GM12878 (cell line): ENCODE results near the gene ATP5PB. TPM values are rescaled to one million over a fixed set of nuclear protein-coding genes. Genes with fewer than 3 reads are reported as not detected.
A peak's percentile ranks its signal among the peaks of the same experiment; 100 is the strongest.

Source experiments
- ATAC-seq: fragments of 200-7000 bp; cut with Tn5 transposase; 3 replicates; pipeline ENCODE4 v1.9.1; 2020; ENCODE audit warnings: mild to moderate bottlenecking, moderate library complexity
- BruUV-seq: library from RNA; stranded (reverse); fragments of 400-500 nt; replicated peaks from 2 replicates; lab custom pipeline; 2021; lab: Mats Ljungman, UMichigan
- CTCF ChIA-PET: fragments of 300-600 bp; sonication (Branson Sonifier 250); formaldehyde crosslinking; extraction: SDS; loops from one replicate; lab custom pipeline; 2021; ENCODE audit warnings: inconsistent platforms; lab: Yijun Ruan, JAX
- POLR2A ChIA-PET: fragments of 350-600 bp; formaldehyde crosslinking; extraction: SDS; loops from one replicate; lab custom pipeline; 2021; ENCODE audit warnings: inconsistent platforms; lab: Charles Lee
- RAD21 ChIA-PET: fragments of 300-600 bp; sonication (Branson Sonifier 250); formaldehyde crosslinking; loops from one replicate; lab custom pipeline; 2023; ENCODE audit warnings: antibody characterized with exemption; ENCODE audit not compliant: unreplicated experiment; lab: Charles Lee
- SMC1A ChIA-PET: fragments of 300-600 bp; sonication (Branson Sonifier 250); formaldehyde crosslinking; loops from one replicate; lab custom pipeline; 2023; ENCODE audit not compliant: unreplicated experiment, uncharacterized antibody; lab: Charles Lee
- DNase-seq: peaks from one replicate; pipeline ENCODE4 v3.0.0-alpha.2; 2011; ENCODE audit warnings: low read depth, low spot score
- FAIRE-seq: peaks from 3 replicates; lab custom pipeline; 2011; peaks lifted over from hg19 to GRCh38; lab: Jason Lieb, UNC
- H2AFZ ChIP-seq: 2 replicates; pipeline ENCODE4 v1.6.0; 2011; ENCODE audit warnings: low read depth, low read length, control low read depth; ENCODE audit not compliant: control insufficient read depth
- H3K27ac ChIP-seq: 2 replicates; pipeline ENCODE4 v1.5.1; 2011; ENCODE audit warnings: control low read depth; ENCODE audit not compliant: control insufficient read depth, insufficient read depth
- H3K27me3 ChIP-seq, 2 experiments: replicated peaks in 1 of 2; 2 replicates each; pipeline versions ENCODE4 v1.6.0 to v1.6.1; 2011; ENCODE audit warnings: low read length in 1 of 2; ENCODE audit not compliant: control insufficient read depth in 2 of 2, insufficient read depth in 2 of 2
- H3K36me3 ChIP-seq, 2 experiments: 2 replicates each; pipeline ENCODE4 v1.5.1; 2011; ENCODE audit warnings: low read length in 1 of 2; ENCODE audit not compliant: control insufficient read depth in 2 of 2, insufficient read depth in 2 of 2
- H3K4me1 ChIP-seq: 2 replicates; pipeline ENCODE4 v1.6.1; 2011; ENCODE audit warnings: mild to moderate bottlenecking, low read length, moderate library complexity, mixed read lengths; ENCODE audit not compliant: control insufficient read depth, insufficient read depth
- H3K4me2 ChIP-seq: 2 replicates; pipeline ENCODE4 v1.6.0; 2011; ENCODE audit warnings: control low read depth; ENCODE audit not compliant: control insufficient read depth, insufficient read depth
- H3K4me3 ChIP-seq: fragments of 200-600 bp; sonication (generic); 2 replicates; pipeline ENCODE4 v1.5.1; 2016
- H3K79me2 ChIP-seq: 2 replicates; pipeline ENCODE4 v1.6.0; 2011; ENCODE audit warnings: low read length; ENCODE audit not compliant: control insufficient read depth, insufficient read depth
- H3K9ac ChIP-seq: 2 replicates; pipeline ENCODE4 v1.8.0; 2011; ENCODE audit warnings: low read length, control low read depth, mixed read lengths; ENCODE audit not compliant: control insufficient read depth, insufficient read depth
- H3K9me3 ChIP-seq: replicated peaks from 3 replicates; pipeline ENCODE4 v1.5.1; 2011; ENCODE audit warnings: mild to moderate bottlenecking, low read length; ENCODE audit not compliant: control insufficient read depth, insufficient read depth
- H4K20me1 ChIP-seq: 2 replicates; pipeline ENCODE4 v1.6.0; 2011; ENCODE audit not compliant: control insufficient read depth, insufficient read depth
- BCL3 ChIP-seq: IDR thresholded peaks from 2 replicates; pipeline ENCODE4 v1.6.1; 2011; ENCODE audit warnings: borderline replicate concordance, low read depth, mild to moderate bottlenecking, moderate library complexity, low read length; ENCODE audit not compliant: insufficient read depth, poor library complexity, severe bottlenecking
- EED ChIP-seq: sonication (generic); IDR thresholded peaks from 2 replicates; pipeline ENCODE4 v1.6.1; 2016; ENCODE audit warnings: antibody characterized with exemption, low read depth
- NFIC ChIP-seq: IDR thresholded peaks from 2 replicates; pipeline ENCODE4 v1.6.1; 2012; ENCODE audit warnings: low read depth, mild to moderate bottlenecking, inconsistent platforms, low read length, moderate library complexity
- NRF1 ChIP-seq: conservative IDR thresholded peaks from 2 replicates; pipeline ENCODE4 v1.6.1; 2011; ENCODE audit warnings: mild to moderate bottlenecking, low read depth, low read length, improper control_type of control experiment
- SMAD1 ChIP-seq: fragments of 450-650 bp; IDR thresholded peaks from 2 replicates; pipeline ENCODE4 v1.6.1; 2018; ENCODE audit warnings: mild to moderate bottlenecking, low read depth; ENCODE audit not compliant: partially characterized antibody
- SPI1 ChIP-seq: IDR thresholded peaks from 2 replicates; pipeline ENCODE4 v1.6.1; 2011; ENCODE audit warnings: low read depth, mild to moderate bottlenecking, low read length, moderate library complexity, borderline replicate concordance; ENCODE audit not compliant: insufficient read depth
- TCF3 ChIP-seq: IDR thresholded peaks from 2 replicates; pipeline ENCODE4 v1.6.1; 2012; ENCODE audit warnings: low read depth, mild to moderate bottlenecking, low read length, borderline replicate concordance; ENCODE audit not compliant: insufficient read depth
- ZNF24 ChIP-seq: fragments of 450-650 bp; IDR thresholded peaks from 2 replicates; pipeline ENCODE4 v1.6.1; 2017; ENCODE audit warnings: antibody characterized with exemption, mild to moderate bottlenecking
- WGBS: methylation state at CpG from one replicate; pipeline ENCODE4 v1.1.6; 2016; ENCODE audit warnings: low lambda C conversion rate; ENCODE audit not compliant: insufficient replicate concordance, insufficient coverage; ENCODE audit errors: missing lambda C conversion rate; 5-methylcytosine and 5-hydroxymethylcytosine counted together
- in situ Hi-C: fragments of 300-500 bp; cut with MboI; formaldehyde crosslinking; loops from 9 replicates; pipeline ENCODE4 v1.14.3; 2018; ENCODE audit warnings: mixed read lengths
- intact Hi-C: fragments of 100-400 bp; cut with micrococcal nuclease; formaldehyde crosslinking; loops from one replicate; pipeline ENCODE4 v1.14.2; 2022; ENCODE audit not compliant: unreplicated experiment
- polyA plus RNA-seq, 11 experiments: library from polyadenylated mRNA; depleted of rRNA in 4 of 11; unstranded in 6 of 11; stranded (reverse) in 5 of 11; fragments of >200 nt; fragmentation: Nextera tagmentation in 4 of 11; fragmentation: Illumina TruSeq in 1 of 11; extraction: Ambion mirVana in 4 of 11; extraction: Trizol in 1 of 11; gene quantifications; 1 replicate in 1 of 11; 2 replicates in 10 of 11; pipeline versions ENCODE4 v1.2.1 to v1.2.3, GENCODE V29; 2011 to 2016; ENCODE audit warnings: inconsistent platforms in 2 of 11, missing spikeins in 2 of 11, low read depth in 1 of 11
- total RNA-seq, 4 experiments: library from RNA; depleted of rRNA in 3 of 4; stranded (reverse); fragments of >200 nt in 3 of 4; fragmentation: Illumina TruSeq in 1 of 4; extraction: Trizol in 1 of 4; gene quantifications; 2 replicates each; pipeline versions ENCODE4 v1.2.1 to v1.2.3, GENCODE V29; 2013 to 2021
- TF ChIP-seq, protein P1 (sequence below): IDR thresholded peaks from 2 replicates; pipeline ENCODE4 v1.6.1; 2012; ENCODE audit warnings: mild to moderate bottlenecking, low read depth, low read length

ATP5PB gene
- total and polyA plus RNA-seq, 10 of the 15 experiments (the other 5 are each of a cell fraction or from before 2014, with no cell fraction given) = 380 to 1,760 (median 677) TPM

DNA sequence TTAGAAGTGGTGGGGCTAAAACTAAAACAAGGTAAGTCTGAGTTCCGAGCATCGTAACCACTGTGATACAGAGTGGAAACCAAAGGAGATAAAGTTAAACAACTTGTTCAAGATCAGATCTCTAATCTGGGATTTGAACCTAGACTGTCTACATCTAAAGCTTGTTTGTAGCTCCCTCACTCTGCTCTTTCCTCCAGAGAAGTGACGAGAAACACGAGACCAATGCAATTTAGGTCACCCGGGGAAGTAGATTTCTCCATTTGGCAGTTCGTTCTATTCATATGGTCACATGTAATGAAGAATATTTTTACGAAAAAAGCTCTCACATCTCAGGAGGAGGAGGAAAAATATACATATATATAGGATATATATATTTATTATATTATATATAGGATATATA lies 52.4 kb downstream of the ATP5PB start (continued):
- no peak for TF ChIP-seq BCL3
- no peak for TF ChIP-seq SMAD1
- TF ChIP-seq, all 136 proteins: peak for 0

GRCh38 chr1:111503585-111504060 lies 54.4 kb downstream of the ATP5PB start, which contains the start of the genes ADORA3 and TMIGD3:
TSS of gene ADORA3 (minus strand) at chr1:111503633. CDS start at chr1:111503354, 279 bp downstream.
TSS of gene TMIGD3 (minus strand) at chr1:111503633. CDS start at chr1:111503354, 279 bp downstream.
- no peak within 1 kb of the TSS for H3K4me3 ChIP-seq
- ChIA-PET CTCF (interaction anchor here (0.5 to 2.0 kb wide), 8 partner anchors 13 to 910 kb away, joined by 3 to 9 read pairs (median 4); no protein-coding TSS in a partner anchor), SMC1A (interaction anchor here (0.5 to 1.4 kb wide), 10 partner anchors 13 to 258 kb away, joined by 3 read pairs; no protein-coding TSS in a partner anchor), RAD21 (interaction anchor here (0.8 to 1.6 kb wide), 6 partner anchors 22 to 251 kb away, joined by 3 to 7 read pairs (median 3); no protein-coding TSS in a partner anchor), POLR2A (interaction anchor here (0.6 kb wide), 1 partner anchor 198 kb away, joined by 5 read pairs; no protein-coding TSS in a partner anchor)
- no peak for DNase-seq
- H3K36me3 ChIP-seq = no peaks in the 10 kb centered on the region
- WGBS = 17% methylated on average over 4 of the region's 4 CpGs
- H2AFZ ChIP-seq = peak within 1 kb of the TSS; percentile 76
- TF ChIP-seq TCF3 (0 out of 2 replicates have a peak, but pooled peaks have one; percentile 18), NFIC (0 out of 2 replicates have a peak, but pooled peaks have one; percentile 20), NRF1 (no peak), EED (peak; percentile 64), SPI1 (peak; percentile 80), ZNF24 (no peak)
- TF ChIP-seq, protein P1, sequence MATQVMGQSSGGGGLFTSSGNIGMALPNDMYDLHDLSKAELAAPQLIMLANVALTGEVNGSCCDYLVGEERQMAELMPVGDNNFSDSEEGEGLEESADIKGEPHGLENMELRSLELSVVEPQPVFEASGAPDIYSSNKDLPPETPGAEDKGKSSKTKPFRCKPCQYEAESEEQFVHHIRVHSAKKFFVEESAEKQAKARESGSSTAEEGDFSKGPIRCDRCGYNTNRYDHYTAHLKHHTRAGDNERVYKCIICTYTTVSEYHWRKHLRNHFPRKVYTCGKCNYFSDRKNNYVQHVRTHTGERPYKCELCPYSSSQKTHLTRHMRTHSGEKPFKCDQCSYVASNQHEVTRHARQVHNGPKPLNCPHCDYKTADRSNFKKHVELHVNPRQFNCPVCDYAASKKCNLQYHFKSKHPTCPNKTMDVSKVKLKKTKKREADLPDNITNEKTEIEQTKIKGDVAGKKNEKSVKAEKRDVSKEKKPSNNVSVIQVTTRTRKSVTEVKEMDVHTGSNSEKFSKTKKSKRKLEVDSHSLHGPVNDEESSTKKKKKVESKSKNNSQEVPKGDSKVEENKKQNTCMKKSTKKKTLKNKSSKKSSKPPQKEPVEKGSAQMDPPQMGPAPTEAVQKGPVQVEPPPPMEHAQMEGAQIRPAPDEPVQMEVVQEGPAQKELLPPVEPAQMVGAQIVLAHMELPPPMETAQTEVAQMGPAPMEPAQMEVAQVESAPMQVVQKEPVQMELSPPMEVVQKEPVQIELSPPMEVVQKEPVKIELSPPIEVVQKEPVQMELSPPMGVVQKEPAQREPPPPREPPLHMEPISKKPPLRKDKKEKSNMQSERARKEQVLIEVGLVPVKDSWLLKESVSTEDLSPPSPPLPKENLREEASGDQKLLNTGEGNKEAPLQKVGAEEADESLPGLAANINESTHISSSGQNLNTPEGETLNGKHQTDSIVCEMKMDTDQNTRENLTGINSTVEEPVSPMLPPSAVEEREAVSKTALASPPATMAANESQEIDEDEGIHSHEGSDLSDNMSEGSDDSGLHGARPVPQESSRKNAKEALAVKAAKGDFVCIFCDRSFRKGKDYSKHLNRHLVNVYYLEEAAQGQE = no peak
- no TSS peak for BruUV-seq
- H3K27ac ChIP-seq = peak within 1 kb of the TSS; percentile 38; the same call in 1 of the 2 replicates
- H4K20me1 ChIP-seq = no peaks in the 10 kb centered on the region
- H3K4me1 ChIP-seq = peaks cover 52% of the 10 kb centered on the region
- no peaks in the 10 kb centered on the region; the same call in 2 of the 3 replicates for H3K9me3 ChIP-seq
- in situ Hi-C loops (loop anchor here (10.0 kb wide), 1 partner anchor 251 kb away; the partner anchor contains the start of gene DDX20), intact Hi-C loops (no loop called here)
- H3K4me2 ChIP-seq = peak within 1 kb of the TSS; percentile 80
- no peak for FAIRE-seq
- H3K9ac ChIP-seq = no peak within 1 kb of the TSS
- H3K79me2 ChIP-seq = peaks cover 2% of the 10 kb centered on the region; the same call in 1 of the 2 replicates
- ATAC-seq = no peak
- H3K27me3 ChIP-seq = no peaks in the 10 kb centered on the region
